ENCODE measurements around the gene RBM6. TPM values are rescaled to one million over a fixed set of nuclear protein-coding genes. Genes with fewer than 3 reads are reported as not detected.

RBM6 gene
- total RNA-seq, 1 donor: 50.7 TPM

DNA sequence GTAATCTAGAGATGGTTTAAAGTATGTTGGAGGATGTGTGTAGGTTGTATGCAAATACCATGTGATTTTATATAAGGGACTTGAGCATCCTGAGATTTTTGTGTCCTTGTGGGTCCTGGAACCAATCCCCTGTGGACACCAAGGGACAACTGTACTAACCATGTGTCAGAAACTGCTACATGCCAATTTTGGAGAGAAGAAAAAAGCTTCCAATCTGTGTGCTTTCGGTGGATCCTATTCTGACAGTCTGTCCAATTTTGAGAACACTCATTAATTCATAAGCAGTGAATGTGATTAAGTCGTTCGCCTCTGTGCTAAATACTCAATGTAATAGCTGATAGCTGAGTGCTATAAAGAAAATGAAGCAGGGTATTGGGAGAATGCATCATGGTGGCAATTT, 61.6 kb downstream of the RBM6 start:
- no peak overlapping the region for H3K27ac ChIP-seq (ENCODE audit: low read depth, low read length)
- peaks cover 40% of the 10 kb centered on the region for H3K79me2 ChIP-seq (ENCODE audit: insufficient read depth, low read length)
- no peak overlapping the region for H2AFZ ChIP-seq (ENCODE audit: low read length)
- peaks cover 18% of the 10 kb centered on the region for H3K36me3 ChIP-seq (ENCODE audit: insufficient read depth, low read length)
- peaks cover 10% of the 10 kb centered on the region for H3K4me1 ChIP-seq (ENCODE audit: insufficient read depth, low read length)
- no peak overlapping the region for H3K4me3 ChIP-seq (ENCODE audit: insufficient read depth, low read length)
- TF ChIP-seq, protein P1, sequence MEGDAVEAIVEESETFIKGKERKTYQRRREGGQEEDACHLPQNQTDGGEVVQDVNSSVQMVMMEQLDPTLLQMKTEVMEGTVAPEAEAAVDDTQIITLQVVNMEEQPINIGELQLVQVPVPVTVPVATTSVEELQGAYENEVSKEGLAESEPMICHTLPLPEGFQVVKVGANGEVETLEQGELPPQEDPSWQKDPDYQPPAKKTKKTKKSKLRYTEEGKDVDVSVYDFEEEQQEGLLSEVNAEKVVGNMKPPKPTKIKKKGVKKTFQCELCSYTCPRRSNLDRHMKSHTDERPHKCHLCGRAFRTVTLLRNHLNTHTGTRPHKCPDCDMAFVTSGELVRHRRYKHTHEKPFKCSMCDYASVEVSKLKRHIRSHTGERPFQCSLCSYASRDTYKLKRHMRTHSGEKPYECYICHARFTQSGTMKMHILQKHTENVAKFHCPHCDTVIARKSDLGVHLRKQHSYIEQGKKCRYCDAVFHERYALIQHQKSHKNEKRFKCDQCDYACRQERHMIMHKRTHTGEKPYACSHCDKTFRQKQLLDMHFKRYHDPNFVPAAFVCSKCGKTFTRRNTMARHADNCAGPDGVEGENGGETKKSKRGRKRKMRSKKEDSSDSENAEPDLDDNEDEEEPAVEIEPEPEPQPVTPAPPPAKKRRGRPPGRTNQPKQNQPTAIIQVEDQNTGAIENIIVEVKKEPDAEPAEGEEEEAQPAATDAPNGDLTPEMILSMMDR (IDR thresholded peaks at IDR 0.05; ENCODE audit: extremely low read depth, low read depth, low read length): no peak
- H4K20me1 ChIP-seq (ENCODE audit: insufficient read depth, low read length): peaks cover 23% of the 10 kb centered on the region
- DNase-seq (ENCODE audit: insufficient read length, low spot score, missing footprints): no peak
- H3K27me3 ChIP-seq (ENCODE audit: insufficient read depth, low read length): no peaks in the 10 kb centered on the region
- H3K4me2 ChIP-seq (ENCODE audit: insufficient read depth, low read length): no peak overlapping the region
- no peaks in the 10 kb centered on the region for H3K9me3 ChIP-seq (ENCODE audit: low read depth, low read length)

DNA sequence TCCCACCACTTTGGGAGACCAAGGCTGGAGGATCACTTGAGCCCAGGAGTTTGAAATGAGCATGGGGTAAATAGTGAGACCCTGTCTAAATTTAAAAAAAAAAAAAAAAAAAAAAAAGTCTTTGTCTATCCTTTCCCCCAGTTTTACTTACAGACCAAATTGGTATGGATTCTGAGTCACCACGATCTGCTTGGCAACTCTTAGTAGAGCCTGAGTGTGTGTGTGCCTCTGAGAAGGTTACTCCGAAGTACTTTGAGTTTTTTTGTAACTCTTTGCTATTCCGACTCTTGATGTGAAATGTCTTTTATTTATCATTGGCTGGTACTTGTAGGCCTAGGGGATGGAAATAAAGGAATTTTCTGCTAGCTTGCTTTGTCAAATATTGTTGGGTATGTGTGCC, 63.3 kb downstream of the RBM6 start:
- H2AFZ ChIP-seq (ENCODE audit: low read length): no peak overlapping the region
- H3K4me3 ChIP-seq (ENCODE audit: insufficient read depth, low read length): no peak overlapping the region
- peaks cover 18% of the 10 kb centered on the region for H3K36me3 ChIP-seq (ENCODE audit: insufficient read depth, low read length)
- TF ChIP-seq, protein P1 (IDR thresholded peaks at IDR 0.05; ENCODE audit: extremely low read depth, low read depth, low read length): no peak
- DNase-seq (ENCODE audit: insufficient read length, low spot score, missing footprints): no peak
- peaks cover 41% of the 10 kb centered on the region for H3K79me2 ChIP-seq (ENCODE audit: insufficient read depth, low read length)
- no peak overlapping the region for H3K4me2 ChIP-seq (ENCODE audit: insufficient read depth, low read length)
- no peaks in the 10 kb centered on the region for H3K27me3 ChIP-seq (ENCODE audit: insufficient read depth, low read length)
- H3K4me1 ChIP-seq (ENCODE audit: insufficient read depth, low read length): peaks cover 10% of the 10 kb centered on the region
- no peaks in the 10 kb centered on the region for H3K9me3 ChIP-seq (ENCODE audit: low read depth, low read length)
- peaks cover 21% of the 10 kb centered on the region for H4K20me1 ChIP-seq (ENCODE audit: insufficient read depth, low read length)
- no peak overlapping the region for H3K27ac ChIP-seq (ENCODE audit: low read depth, low read length)

DNA sequence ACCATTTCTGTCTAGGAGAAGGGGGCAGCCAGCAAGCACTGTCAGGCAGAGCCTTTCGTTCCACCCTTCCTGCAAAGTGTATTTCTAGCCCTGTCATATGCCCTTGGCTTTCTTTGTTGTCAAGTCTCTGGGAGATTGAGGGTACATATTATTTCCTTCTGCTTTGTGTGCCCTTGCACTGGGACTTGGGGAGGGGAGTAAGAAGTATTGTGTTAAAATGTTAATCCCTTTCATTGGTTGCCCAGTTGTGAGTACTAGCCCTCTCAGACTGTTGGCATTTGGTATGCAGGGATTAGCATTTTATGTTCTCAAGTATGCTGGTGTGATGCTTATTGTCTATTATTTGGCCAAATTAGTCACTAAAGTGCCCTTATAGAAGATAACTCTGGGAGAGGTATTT, 63.9 kb downstream of the RBM6 start:
- TF ChIP-seq, protein P1 (IDR thresholded peaks at IDR 0.05; ENCODE audit: extremely low read depth, low read depth, low read length): no peak
- H3K79me2 ChIP-seq (ENCODE audit: insufficient read depth, low read length): peaks cover 40% of the 10 kb centered on the region
- H3K36me3 ChIP-seq (ENCODE audit: insufficient read depth, low read length): peaks cover 18% of the 10 kb centered on the region
- H4K20me1 ChIP-seq (ENCODE audit: insufficient read depth, low read length): peaks cover 21% of the 10 kb centered on the region
- no peak for DNase-seq (ENCODE audit: insufficient read length, low spot score, missing footprints)
- H3K4me2 ChIP-seq (ENCODE audit: insufficient read depth, low read length): no peak overlapping the region
- no peak overlapping the region for H2AFZ ChIP-seq (ENCODE audit: low read length)
- H3K4me1 ChIP-seq (ENCODE audit: insufficient read depth, low read length): peaks cover 6% of the 10 kb centered on the region
- no peak overlapping the region for H3K27ac ChIP-seq (ENCODE audit: low read depth, low read length)
- H3K9me3 ChIP-seq (ENCODE audit: low read depth, low read length): no peaks in the 10 kb centered on the region
- H3K4me3 ChIP-seq (ENCODE audit: insufficient read depth, low read length): no peak overlapping the region
- H3K27me3 ChIP-seq (ENCODE audit: insufficient read depth, low read length): no peaks in the 10 kb centered on the region

DNA sequence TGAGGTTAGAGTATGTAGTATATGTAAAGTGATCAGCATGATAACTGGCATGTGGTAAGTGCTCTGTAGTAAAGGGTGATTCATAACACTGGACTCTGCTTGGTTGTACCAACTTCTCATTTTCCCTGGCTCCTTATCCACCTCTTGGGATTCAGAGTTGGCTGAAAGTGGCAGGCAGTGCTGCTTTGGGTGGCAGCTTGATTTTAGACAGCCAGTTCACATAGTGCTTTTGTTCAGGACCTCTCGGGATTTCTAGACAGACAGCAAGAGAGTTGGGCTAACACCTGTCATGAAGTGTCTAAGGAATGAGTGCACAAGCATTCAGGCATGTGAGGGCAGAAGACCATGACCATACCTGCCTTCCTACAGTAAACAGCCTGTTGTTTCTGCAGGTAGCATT, 69.0 kb downstream of the RBM6 start:
- no peak overlapping the region for H3K4me3 ChIP-seq (ENCODE audit: insufficient read depth, low read length)
- peak; percentile 90 for DNase-seq (ENCODE audit: insufficient read length, low spot score, missing footprints)
- no peaks in the 10 kb centered on the region for H3K9me3 ChIP-seq (ENCODE audit: low read depth, low read length)
- peaks cover 5% of the 10 kb centered on the region for H3K4me1 ChIP-seq (ENCODE audit: insufficient read depth, low read length)
- H2AFZ ChIP-seq (ENCODE audit: low read length): no peak overlapping the region
- no peak overlapping the region for H3K4me2 ChIP-seq (ENCODE audit: insufficient read depth, low read length)
- H3K27ac ChIP-seq (ENCODE audit: low read depth, low read length): no peak overlapping the region
- TF ChIP-seq, protein P1 (IDR thresholded peaks at IDR 0.05; ENCODE audit: extremely low read depth, low read depth, low read length): no peak
- no peaks in the 10 kb centered on the region for H3K27me3 ChIP-seq (ENCODE audit: insufficient read depth, low read length)
- H4K20me1 ChIP-seq (ENCODE audit: insufficient read depth, low read length): peaks cover 27% of the 10 kb centered on the region
- peaks cover 21% of the 10 kb centered on the region for H3K79me2 ChIP-seq (ENCODE audit: insufficient read depth, low read length)
- no peaks in the 10 kb centered on the region for H3K36me3 ChIP-seq (ENCODE audit: insufficient read depth, low read length)

Data from osteoblast (primary cell).